ENCODE data around the gene STMN1.

DNA sequence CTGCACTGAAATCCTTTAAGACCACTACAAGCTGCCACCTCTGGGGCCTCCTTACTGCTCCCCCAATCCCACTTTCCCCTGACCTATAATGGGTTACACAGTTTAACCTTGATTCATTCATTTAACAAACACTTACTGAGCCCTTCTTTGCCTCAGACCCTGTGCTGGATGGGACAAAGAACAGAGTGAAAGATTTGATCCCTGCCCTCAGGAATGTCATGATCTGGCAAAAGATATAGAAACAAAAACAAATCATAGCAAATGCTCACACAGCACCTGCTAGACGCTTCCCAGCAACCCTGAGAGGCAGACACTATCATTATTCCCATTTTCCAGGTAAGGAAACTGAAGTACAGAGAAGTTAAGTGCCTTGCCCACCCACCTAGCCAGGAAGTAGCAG, 39.9 kb downstream of the STMN1 start:
- TF ChIP-seq, protein P1, sequence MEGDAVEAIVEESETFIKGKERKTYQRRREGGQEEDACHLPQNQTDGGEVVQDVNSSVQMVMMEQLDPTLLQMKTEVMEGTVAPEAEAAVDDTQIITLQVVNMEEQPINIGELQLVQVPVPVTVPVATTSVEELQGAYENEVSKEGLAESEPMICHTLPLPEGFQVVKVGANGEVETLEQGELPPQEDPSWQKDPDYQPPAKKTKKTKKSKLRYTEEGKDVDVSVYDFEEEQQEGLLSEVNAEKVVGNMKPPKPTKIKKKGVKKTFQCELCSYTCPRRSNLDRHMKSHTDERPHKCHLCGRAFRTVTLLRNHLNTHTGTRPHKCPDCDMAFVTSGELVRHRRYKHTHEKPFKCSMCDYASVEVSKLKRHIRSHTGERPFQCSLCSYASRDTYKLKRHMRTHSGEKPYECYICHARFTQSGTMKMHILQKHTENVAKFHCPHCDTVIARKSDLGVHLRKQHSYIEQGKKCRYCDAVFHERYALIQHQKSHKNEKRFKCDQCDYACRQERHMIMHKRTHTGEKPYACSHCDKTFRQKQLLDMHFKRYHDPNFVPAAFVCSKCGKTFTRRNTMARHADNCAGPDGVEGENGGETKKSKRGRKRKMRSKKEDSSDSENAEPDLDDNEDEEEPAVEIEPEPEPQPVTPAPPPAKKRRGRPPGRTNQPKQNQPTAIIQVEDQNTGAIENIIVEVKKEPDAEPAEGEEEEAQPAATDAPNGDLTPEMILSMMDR (IDR thresholded peaks at IDR 0.05) = no peak
- TF ChIP-seq POLR2A (IDR thresholded peaks at IDR 0.05) = no peak
